ENCODE data around the gene TATDN3. TPM values are rescaled to one million over a fixed set of nuclear protein-coding genes. Genes with fewer than 3 reads are reported as not detected.

TATDN3 gene
- polyA plus RNA-seq, 1 of the 3 experiments (the other 2 are of a cell fraction) = 5.2 TPM

GRCh38 chr1:212794561-212795014 is 2.9 kb downstream of the TATDN3 start:
- Histone ChIP-seq H3K79me2 (ENCODE audit: insufficient read depth) (peaks cover 15% of the 10 kb centered on the region), H3K4me2 (no peak overlapping the region), H3K9ac (no peak overlapping the region), H3K4me3 (ENCODE audit: low read depth in 2 of 2, low read length in 1 of 2) (no peak overlapping the region), H3K27ac (ENCODE audit: low read depth in 2 of 2, low read length in 1 of 2) (no peak overlapping the region), H3K4me1 (ENCODE audit: control insufficient read depth in 1 of 2, insufficient read depth in 2 of 2, low read depth in 1 of 2, low read length in 1 of 2) (peaks cover 2 to 3% of the 10 kb centered on the region in 2 experiments; a peak in 2 of 4 replicates), H4K20me1 (ENCODE audit: insufficient read depth) (no peaks in the 10 kb centered on the region), H3K36me3 (replicated peaks in 1 of 2; ENCODE audit: control insufficient read depth in 1 of 2, insufficient read depth in 2 of 2, low read length in 1 of 2) (peaks cover 14 to 19% of the 10 kb centered on the region in 2 experiments), H2AFZ (ENCODE audit: low read depth) (no peak overlapping the region), H3K9me2 (no peaks in the 10 kb centered on the region), H3K27me3 (ENCODE audit: insufficient read depth) (no peaks in the 10 kb centered on the region), H3F3A (replicated peaks; ENCODE audit: insufficient read depth) (peaks cover 17% of the 10 kb centered on the region), H3K9me3 (no peaks in the 10 kb centered on the region)
- ChIA-PET POLR2A (interaction anchor here (0.7 kb wide), 1 partner anchor 366 kb away, joined by 3 read pairs; no protein-coding TSS in a partner anchor), CTCF (interaction anchor here (0.7 to 2.0 kb wide), 8 partner anchors 11 to 339 kb away, joined by 3 to 7 read pairs (median 3); no protein-coding TSS in a partner anchor)
- DNase-seq = no peak
- TF ChIP-seq MXI1 (IDR thresholded peaks at IDR 0.05; ENCODE audit: low read depth, low read length) (no peak), CHD2 (IDR thresholded peaks at IDR 0.05; ENCODE audit: low read length, partially characterized antibody) (no peak), CTCF (IDR thresholded peaks at IDR 0.05) (no peak), FOXM1 (IDR thresholded peaks at IDR 0.05; ENCODE audit: low read depth) (no peak), GATA2 (CRISPR knock-in tag; IDR thresholded peaks at IDR 0.05) (no peak), PBX3 (IDR thresholded peaks at IDR 0.05) (no peak), POLR2AphosphoS5 (IDR thresholded peaks at IDR 0.05; ENCODE audit: low read depth, low read length) (no peak), RAD21 (IDR thresholded peaks at IDR 0.05; ENCODE audit: low read length) (no peak), SMC3 (IDR thresholded peaks at IDR 0.05; ENCODE audit: low read depth, low read length) (no peak), USF2 (IDR thresholded peaks at IDR 0.05; ENCODE audit: borderline replicate concordance, low read depth, low read length) (no peak), RXRA (IDR thresholded peaks at IDR 0.05; ENCODE audit: borderline replicate concordance, low read depth) (no peak)
- TF ChIP-seq, protein P1, sequence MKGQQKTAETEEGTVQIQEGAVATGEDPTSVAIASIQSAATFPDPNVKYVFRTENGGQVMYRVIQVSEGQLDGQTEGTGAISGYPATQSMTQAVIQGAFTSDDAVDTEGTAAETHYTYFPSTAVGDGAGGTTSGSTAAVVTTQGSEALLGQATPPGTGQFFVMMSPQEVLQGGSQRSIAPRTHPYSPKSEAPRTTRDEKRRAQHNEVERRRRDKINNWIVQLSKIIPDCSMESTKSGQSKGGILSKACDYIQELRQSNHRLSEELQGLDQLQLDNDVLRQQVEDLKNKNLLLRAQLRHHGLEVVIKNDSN (IDR thresholded peaks at IDR 0.05; ENCODE audit: borderline replicate concordance, low read depth) = no peak
- TF ChIP-seq, protein P2, sequence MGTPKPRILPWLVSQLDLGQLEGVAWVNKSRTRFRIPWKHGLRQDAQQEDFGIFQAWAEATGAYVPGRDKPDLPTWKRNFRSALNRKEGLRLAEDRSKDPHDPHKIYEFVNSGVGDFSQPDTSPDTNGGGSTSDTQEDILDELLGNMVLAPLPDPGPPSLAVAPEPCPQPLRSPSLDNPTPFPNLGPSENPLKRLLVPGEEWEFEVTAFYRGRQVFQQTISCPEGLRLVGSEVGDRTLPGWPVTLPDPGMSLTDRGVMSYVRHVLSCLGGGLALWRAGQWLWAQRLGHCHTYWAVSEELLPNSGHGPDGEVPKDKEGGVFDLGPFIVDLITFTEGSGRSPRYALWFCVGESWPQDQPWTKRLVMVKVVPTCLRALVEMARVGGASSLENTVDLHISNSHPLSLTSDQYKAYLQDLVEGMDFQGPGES (IDR thresholded peaks at IDR 0.05; ENCODE audit: low read depth, low read length) = no peak
- 100% methylated on average over 1 of the region's 1 CpG for WGBS (ENCODE audit: low lambda C conversion rate)
